Measurements from ENCODE around the gene SYNRG. TPM values are rescaled to one million over a fixed set of nuclear protein-coding genes. Genes with fewer than 3 reads are reported as not detected.

SYNRG gene
- polyA plus RNA-seq, 1 donor (not counting 4 experiments of a cell fraction or from before 2014, with no cell fraction given) = 9.2 TPM

GRCh38 chr17:37475731-37476420 is 133.3 kb downstream of the SYNRG start:
- no peak for TF ChIP-seq EZH2 (IDR thresholded peaks at IDR 0.05; ENCODE audit: low read length)
- TF ChIP-seq CTCF (optimal IDR thresholded peaks at IDR 0.05 in 1 of 3, IDR thresholded peaks at IDR 0.05 in 1 of 3, conservative IDR thresholded peaks at IDR 0.05 in 1 of 3; ENCODE audit: extremely low read depth in 1 of 3, insufficient read depth in 2 of 3, low read length in 3 of 3) = no peak
- FAIRE-seq = no peak
- peak overlapping the region; percentile 34 for H2AFZ ChIP-seq (ENCODE audit: control insufficient read depth, low read length)
- peak overlapping the region; percentile 75 for H3K9ac ChIP-seq (ENCODE audit: control insufficient read depth, extremely low read depth, insufficient read depth, low read length)
- no peak for DNase-seq (ENCODE audit: low read depth, low spot score)
- H3K27me3 ChIP-seq (ENCODE audit: control insufficient read depth, extremely low read depth, insufficient read depth, low read length) = no peaks in the 10 kb centered on the region
- peak overlapping the region in 1 of 3 experiments; percentile 40 for H3K4me3 ChIP-seq (ENCODE audit: control insufficient read depth in 2 of 3, extremely low read depth in 1 of 3, insufficient read depth in 2 of 3, low read depth in 1 of 3, low read length in 3 of 3)
- peak overlapping the region; percentile 87 for H3K27ac ChIP-seq (ENCODE audit: control insufficient read depth, insufficient read depth, low read length)
- H3K36me3 ChIP-seq (ENCODE audit: control insufficient read depth in 2 of 2, extremely low read depth in 1 of 2, insufficient read depth in 2 of 2, low read length in 2 of 2) = peaks cover 0 to 26% of the 10 kb centered on the region in 2 experiments
- H3K4me1 ChIP-seq (ENCODE audit: control insufficient read depth, extremely low read depth, insufficient read depth, low read length) = peaks cover 40% of the 10 kb centered on the region
- no peaks in the 10 kb centered on the region for H4K20me1 ChIP-seq (ENCODE audit: control insufficient read depth, extremely low read depth, insufficient read depth, low read length)
- H3K9me1 ChIP-seq (ENCODE audit: control insufficient read depth, extremely low read depth, insufficient read depth, low read length) = no peaks in the 10 kb centered on the region
- dilution Hi-C loops (cut with MboI; ENCODE audit: extremely low pct_ligation_motif_present, low sequenced_read_pairs) = no loop called here
- H3K79me2 ChIP-seq (ENCODE audit: control insufficient read depth, insufficient read depth, low read length) = no peaks in the 10 kb centered on the region
- no peaks in the 10 kb centered on the region for H3K9me3 ChIP-seq (ENCODE audit: control insufficient read depth, low read depth, low read length)
- H3K4me2 ChIP-seq (ENCODE audit: control insufficient read depth, extremely low read depth, insufficient read depth, low read depth, low read length) = peak overlapping the region; percentile 83

GRCh38 chr17:37470181-37470580 is 139.0 kb downstream of the SYNRG start:
- H3K36me3 ChIP-seq (ENCODE audit: control insufficient read depth in 2 of 2, extremely low read depth in 1 of 2, insufficient read depth in 2 of 2, low read length in 2 of 2) = peaks cover 0 to 16% of the 10 kb centered on the region in 2 experiments
- H3K9me1 ChIP-seq (ENCODE audit: control insufficient read depth, extremely low read depth, insufficient read depth, low read length) = no peaks in the 10 kb centered on the region
- H3K79me2 ChIP-seq (ENCODE audit: control insufficient read depth, insufficient read depth, low read length) = no peaks in the 10 kb centered on the region
- DNase-seq (ENCODE audit: low read depth, low spot score) (no peak), FAIRE-seq (no peak)
- no peak overlapping the region for H3K4me2 ChIP-seq (ENCODE audit: control insufficient read depth, extremely low read depth, insufficient read depth, low read depth, low read length)
- no peak overlapping the region for H3K9ac ChIP-seq (ENCODE audit: control insufficient read depth, extremely low read depth, insufficient read depth, low read length)
- dilution Hi-C loops (cut with MboI; ENCODE audit: extremely low pct_ligation_motif_present, low sequenced_read_pairs) = no loop called here
- H4K20me1 ChIP-seq (ENCODE audit: control insufficient read depth, extremely low read depth, insufficient read depth, low read length) = no peaks in the 10 kb centered on the region
- H3K4me3 ChIP-seq (ENCODE audit: control insufficient read depth in 2 of 3, extremely low read depth in 1 of 3, insufficient read depth in 2 of 3, low read depth in 1 of 3, low read length in 3 of 3) = no peak overlapping the region
- no peak for TF ChIP-seq EZH2 (IDR thresholded peaks at IDR 0.05; ENCODE audit: low read length)
- no peak for TF ChIP-seq CTCF (optimal IDR thresholded peaks at IDR 0.05 in 1 of 3, IDR thresholded peaks at IDR 0.05 in 1 of 3, conservative IDR thresholded peaks at IDR 0.05 in 1 of 3; ENCODE audit: extremely low read depth in 1 of 3, insufficient read depth in 2 of 3, low read length in 3 of 3)
- no peaks in the 10 kb centered on the region for H3K27me3 ChIP-seq (ENCODE audit: control insufficient read depth, extremely low read depth, insufficient read depth, low read length)
- no peaks in the 10 kb centered on the region for H3K9me3 ChIP-seq (ENCODE audit: control insufficient read depth, low read depth, low read length)
- no peak overlapping the region for H3K27ac ChIP-seq (ENCODE audit: control insufficient read depth, insufficient read depth, low read length)
- H3K4me1 ChIP-seq (ENCODE audit: control insufficient read depth, extremely low read depth, insufficient read depth, low read length) = peaks cover 16% of the 10 kb centered on the region
- H2AFZ ChIP-seq (ENCODE audit: control insufficient read depth, low read length) = no peak overlapping the region
